ENCODE results near the gene SORCS1. TPM values are rescaled to one million over a fixed set of nuclear protein-coding genes. Genes with fewer than 3 reads are reported as not detected.
"Not testable (repeated sequence)": the region's sequence is repeated elsewhere in the genome, so short reads cannot be mapped to it uniquely, and the experiment has no call there.

Gene SORCS1
- total and polyA plus RNA-seq, 4 experiments from 2014 or later, result not detected

GRCh38 chr10:106931853-106932249 is 232.7 kb downstream of the SORCS1 start:
- POLR2A ChIA-PET (ENCODE audit: partially characterized antibody), result no interaction called here

GRCh38 chr10:106931159-106931852 is 233.2 kb downstream of the SORCS1 start:
- POLR2A ChIA-PET (ENCODE audit: partially characterized antibody), result no interaction called here
- intact Hi-C loops (cut with micrococcal nuclease), result no loop called here
- H3K27ac Mint-ChIP-seq, result peak overlapping the region in 1 of 7 donors; percentile 60

More at GRCh38 chr10:106931853-106932249, 232.7 kb downstream of the SORCS1 start:
- H3K9me3 Mint-ChIP-seq, result peaks cover 0 to 16% (median 2%) of the 10 kb centered on the region in 8 donors
- Histone ChIP-seq H3K27me3 (ENCODE audit: insufficient read depth, low read length) (no peaks in the 10 kb centered on the region), H3K27ac (ENCODE audit: low read depth, low read length) (no peak overlapping the region), H3K36me3 (ENCODE audit: insufficient read depth, low read length) (no peaks in the 10 kb centered on the region), H3K4me3 (ENCODE audit: low read length in 2 of 2) (no peak overlapping the region), H3K9me3 (ENCODE audit: control insufficient read depth in 1 of 2, low read length in 2 of 2) (no peaks in the 10 kb centered on the region), H3K4me1 (ENCODE audit: insufficient read depth, low read length) (no peaks in the 10 kb centered on the region)
- DNase-seq, result no peak
- no peaks in the 10 kb centered on the region for H3K4me1 Mint-ChIP-seq
- H3K36me3 Mint-ChIP-seq, result no peaks in the 10 kb centered on the region
- peak overlapping the region in 1 of 7 donors; percentile 60 for H3K27ac Mint-ChIP-seq
- no peaks in the 10 kb centered on the region for H3K27me3 Mint-ChIP-seq
- intact Hi-C loops (cut with micrococcal nuclease), result no loop called here
- CTCF ChIA-PET (ENCODE audit: partially characterized antibody), result interaction anchor here (0.6 kb wide), 1 partner anchor 402 kb away, joined by 3 read pairs; no protein-coding TSS in a partner anchor
- no peak overlapping the region for H3K4me3 Mint-ChIP-seq

GRCh38 chr10:106930751-106931150 is 233.8 kb downstream of the SORCS1 start:
- no peaks in the 10 kb centered on the region for H3K36me3 Mint-ChIP-seq
- no peak overlapping the region for H3K27ac ChIP-seq (ENCODE audit: low read depth, low read length)
- H3K9me3 Mint-ChIP-seq, result peaks cover 0 to 11% (median 2%) of the 10 kb centered on the region in 8 donors
- no peak overlapping the region for H3K4me3 ChIP-seq (ENCODE audit: low read length in 2 of 2)
- H3K27me3 Mint-ChIP-seq, result no peaks in the 10 kb centered on the region
- no peaks in the 10 kb centered on the region for H3K4me1 ChIP-seq (ENCODE audit: insufficient read depth, low read length)
- no peak overlapping the region for H3K4me3 Mint-ChIP-seq
- H3K9me3 ChIP-seq (ENCODE audit: control insufficient read depth in 1 of 2, low read length in 2 of 2), result no peaks in the 10 kb centered on the region
- intact Hi-C loops (cut with micrococcal nuclease), result no loop called here
- CTCF ChIA-PET (ENCODE audit: partially characterized antibody), result no interaction called here
- H3K36me3 ChIP-seq (ENCODE audit: insufficient read depth, low read length), result no peaks in the 10 kb centered on the region
- H3K27ac Mint-ChIP-seq, result no peak overlapping the region
- DNase-seq, result no peak
- no peaks in the 10 kb centered on the region for H3K27me3 ChIP-seq (ENCODE audit: insufficient read depth, low read length)
- POLR2A ChIA-PET (ENCODE audit: partially characterized antibody), result no interaction called here
- H3K4me1 Mint-ChIP-seq, result no peaks in the 10 kb centered on the region

More at GRCh38 chr10:106931159-106931852, 233.2 kb downstream of the SORCS1 start:
- Histone ChIP-seq H3K9me3 (ENCODE audit: control insufficient read depth in 1 of 2, low read length in 2 of 2) (no peaks in the 10 kb centered on the region), H3K4me1 (ENCODE audit: insufficient read depth, low read length) (no peaks in the 10 kb centered on the region), H3K4me3 (ENCODE audit: low read length in 2 of 2) (no peak overlapping the region), H3K36me3 (ENCODE audit: insufficient read depth, low read length) (no peaks in the 10 kb centered on the region), H3K27ac (ENCODE audit: low read depth, low read length) (no peak overlapping the region), H3K27me3 (ENCODE audit: insufficient read depth, low read length) (no peaks in the 10 kb centered on the region)
- Mint-ChIP-seq H3K27me3 (no peaks in the 10 kb centered on the region), H3K4me1 (no peaks in the 10 kb centered on the region), H3K36me3 (no peaks in the 10 kb centered on the region), H3K4me3 (no peak overlapping the region), H3K9me3 (peaks cover 0 to 14% (median 2%) of the 10 kb centered on the region in 8 donors)
- CTCF ChIA-PET (ENCODE audit: partially characterized antibody), result interaction anchor here (0.6 kb wide), 1 partner anchor 402 kb away, joined by 3 read pairs; no protein-coding TSS in a partner anchor
- DNase-seq, result no peak

- Mint-ChIP-seq H3K27ac (no peak overlapping the region), H3K36me3 (no peaks in the 10 kb centered on the region), H3K4me3 (no peak overlapping the region), H3K9me3 (peaks cover 0 to 11% (median 2%) of the 10 kb centered on the region in 8 donors), H3K27me3 (no peaks in the 10 kb centered on the region), H3K4me1 (no peaks in the 10 kb centered on the region)
- Histone ChIP-seq H3K4me1 (ENCODE audit: insufficient read depth, low read length) (no peaks in the 10 kb centered on the region), H3K27ac (ENCODE audit: low read depth, low read length) (no peak overlapping the region), H3K27me3 (ENCODE audit: insufficient read depth, low read length) (no peaks in the 10 kb centered on the region), H3K4me3 (ENCODE audit: low read length in 2 of 2) (no peak overlapping the region), H3K9me3 (ENCODE audit: control insufficient read depth in 1 of 2, low read length in 2 of 2) (no peaks in the 10 kb centered on the region), H3K36me3 (ENCODE audit: insufficient read depth, low read length) (no peaks in the 10 kb centered on the region)
- intact Hi-C loops (cut with micrococcal nuclease), result no loop called here
- ChIA-PET POLR2A (ENCODE audit: partially characterized antibody) (no interaction called here), CTCF (ENCODE audit: partially characterized antibody) (no interaction called here)
- DNase-seq, result no peak
Observed at GRCh38 chr10:106929291-106929895, 235.1 kb downstream of the SORCS1 start.

- not testable (repeated sequence) for H3K4me1 Mint-ChIP-seq
Observed at GRCh38 chr10:106928151-106928550, 236.4 kb downstream of the SORCS1 start.

GRCh38 chr10:106925191-106925590 is 239.3 kb downstream of the SORCS1 start:
- Histone ChIP-seq H3K4me3 (ENCODE audit: low read length in 2 of 2) (no peak overlapping the region), H3K4me1 (ENCODE audit: insufficient read depth, low read length) (no peaks in the 10 kb centered on the region), H3K27me3 (ENCODE audit: insufficient read depth, low read length) (no peaks in the 10 kb centered on the region), H3K27ac (ENCODE audit: low read depth, low read length) (no peak overlapping the region), H3K36me3 (ENCODE audit: insufficient read depth, low read length) (no peaks in the 10 kb centered on the region), H3K9me3 (ENCODE audit: control insufficient read depth in 1 of 2, low read length in 2 of 2) (no peaks in the 10 kb centered on the region)
- H3K27me3 Mint-ChIP-seq, result no peaks in the 10 kb centered on the region
- POLR2A ChIA-PET (ENCODE audit: partially characterized antibody), result no interaction called here
- intact Hi-C loops (cut with micrococcal nuclease), result no loop called here
- no peaks in the 10 kb centered on the region for H3K4me1 Mint-ChIP-seq
- H3K36me3 Mint-ChIP-seq, result no peaks in the 10 kb centered on the region
- CTCF ChIA-PET (ENCODE audit: partially characterized antibody), result no interaction called here
- DNase-seq, result no peak
- H3K9me3 Mint-ChIP-seq, result peaks cover 0 to 12% (median 4%) of the 10 kb centered on the region in 8 donors
- no peak overlapping the region for H3K4me3 Mint-ChIP-seq
- H3K27ac Mint-ChIP-seq, result no peak overlapping the region

More at GRCh38 chr10:106928151-106928550, 236.4 kb downstream of the SORCS1 start:
- H3K9me3 Mint-ChIP-seq, result peaks cover 0 to 14% (median 2%) of the 10 kb centered on the region in 8 donors
- H3K36me3 Mint-ChIP-seq; intact Hi-C loops (cut with micrococcal nuclease); CTCF ChIA-PET (ENCODE audit: partially characterized antibody); POLR2A ChIA-PET (ENCODE audit: partially characterized antibody); DNase-seq; H3K9me3 ChIP-seq (ENCODE audit: control insufficient read depth in 1 of 2, low read length in 2 of 2); H3K4me3 ChIP-seq (ENCODE audit: low read length in 2 of 2); H3K27me3 ChIP-seq (ENCODE audit: insufficient read depth, low read length); H3K4me3 Mint-ChIP-seq; H3K27ac Mint-ChIP-seq; H3K36me3 ChIP-seq (ENCODE audit: insufficient read depth, low read length); H3K27me3 Mint-ChIP-seq; H3K4me1 ChIP-seq (ENCODE audit: insufficient read depth, low read length); H3K27ac ChIP-seq (ENCODE audit: low read depth, low read length): not testable (repeated sequence)

- Histone ChIP-seq H3K36me3 (ENCODE audit: insufficient read depth, low read length) (no peaks in the 10 kb centered on the region), H3K9me3 (ENCODE audit: control insufficient read depth in 1 of 2, low read length in 2 of 2) (no peaks in the 10 kb centered on the region), H3K27me3 (ENCODE audit: insufficient read depth, low read length) (no peaks in the 10 kb centered on the region), H3K4me3 (ENCODE audit: low read length in 2 of 2) (no peak overlapping the region), H3K27ac (ENCODE audit: low read depth, low read length) (no peak overlapping the region), H3K4me1 (ENCODE audit: insufficient read depth, low read length) (no peaks in the 10 kb centered on the region)
- peaks cover 0 to 8% (median 4%) of the 10 kb centered on the region in 8 donors for H3K9me3 Mint-ChIP-seq
- no peak overlapping the region for H3K4me3 Mint-ChIP-seq
- H3K36me3 Mint-ChIP-seq, result no peaks in the 10 kb centered on the region
- H3K27ac Mint-ChIP-seq, result no peak overlapping the region
- no peaks in the 10 kb centered on the region for H3K27me3 Mint-ChIP-seq
- DNase-seq, result no peak
- no peaks in the 10 kb centered on the region for H3K4me1 Mint-ChIP-seq
- ChIA-PET CTCF (ENCODE audit: partially characterized antibody) (no interaction called here), POLR2A (ENCODE audit: partially characterized antibody) (no interaction called here)
- intact Hi-C loops (cut with micrococcal nuclease), result no loop called here
Observed at GRCh38 chr10:106920538-106920937, 244.0 kb downstream of the SORCS1 start.
